HG03039 (cell line): ENCODE results near the gene MAGI2.

ENCODE experiments used
- ATAC-seq: cut with Tn5 transposase; IDR thresholded peaks from one replicate; pipeline ENCODE4 v1.9.1; 2021; ENCODE audit warnings: mild to moderate bottlenecking, moderate library complexity; ENCODE audit not compliant: unreplicated experiment

MAGI2 gene

GRCh38 chr7:78396210-78396609 lies 1057.3 kb downstream of the MAGI2 start:
- ATAC-seq, result no peak

- no peak for ATAC-seq
Observed at GRCh38 chr7:78395298-78396036, 1058.0 kb downstream of the MAGI2 start.

- no peak for ATAC-seq
Observed at GRCh38 chr7:78389022-78389421, 1064.4 kb downstream of the MAGI2 start.

GRCh38 chr7:78386520-78386919 lies 1066.9 kb downstream of the MAGI2 start:
- no peak for ATAC-seq

- ATAC-seq, result no peak
Observed at GRCh38 chr7:78383096-78383880, 1070.2 kb downstream of the MAGI2 start.

GRCh38 chr7:78379148-78379547 lies 1074.3 kb downstream of the MAGI2 start:
- ATAC-seq, result no peak

GRCh38 chr7:78377532-78377931 lies 1075.9 kb downstream of the MAGI2 start:
- ATAC-seq, result no peak

GRCh38 chr7:78370936-78371335 lies 1082.5 kb downstream of the MAGI2 start:
- no peak for ATAC-seq

- no peak for ATAC-seq
Observed at GRCh38 chr7:78368771-78369170, 1084.7 kb downstream of the MAGI2 start.

- ATAC-seq, result no peak
Observed at GRCh38 chr7:78367280-78367773, 1086.1 kb downstream of the MAGI2 start.

- no peak for ATAC-seq
Observed at GRCh38 chr7:78363866-78364265, 1089.6 kb downstream of the MAGI2 start.

- ATAC-seq, result no peak
Observed at GRCh38 chr7:78359836-78360235, 1093.6 kb downstream of the MAGI2 start.

GRCh38 chr7:78357709-78358108 lies 1095.8 kb downstream of the MAGI2 start:
- no peak for ATAC-seq

- no peak for ATAC-seq
Observed at GRCh38 chr7:78355834-78356233, 1097.6 kb downstream of the MAGI2 start.

- no peak for ATAC-seq
Observed at GRCh38 chr7:78350926-78351325, 1102.5 kb downstream of the MAGI2 start.

- no peak for ATAC-seq
Observed at GRCh38 chr7:78350391-78350790, 1103.1 kb downstream of the MAGI2 start.

- ATAC-seq, result no peak
Observed at GRCh38 chr7:78346827-78347226, 1106.6 kb downstream of the MAGI2 start.

- ATAC-seq, result no peak
Observed at GRCh38 chr7:78345979-78346378, 1107.5 kb downstream of the MAGI2 start.

GRCh38 chr7:78345293-78345911 lies 1108.1 kb downstream of the MAGI2 start:
- no peak for ATAC-seq

- no peak for ATAC-seq
Observed at GRCh38 chr7:78334426-78334825, 1119.0 kb downstream of the MAGI2 start.

GRCh38 chr7:78333530-78334425 lies 1119.7 kb downstream of the MAGI2 start:
- ATAC-seq, result no peak
